NCI-H2029 treated with DMSO at 0.1 percent for 48 hours (cell line): ENCODE measurements around the gene CCDC14.
"Not testable (repeated sequence)": the region's sequence is repeated elsewhere in the genome, so short reads cannot be mapped to it uniquely, and the experiment has no call there.

ENCODE experiments used
- DNase-seq: peaks from one replicate; lab custom pipeline; 2025; lab: John Stamatoyannopoulos, UW

The CCDC14 gene

DNA sequence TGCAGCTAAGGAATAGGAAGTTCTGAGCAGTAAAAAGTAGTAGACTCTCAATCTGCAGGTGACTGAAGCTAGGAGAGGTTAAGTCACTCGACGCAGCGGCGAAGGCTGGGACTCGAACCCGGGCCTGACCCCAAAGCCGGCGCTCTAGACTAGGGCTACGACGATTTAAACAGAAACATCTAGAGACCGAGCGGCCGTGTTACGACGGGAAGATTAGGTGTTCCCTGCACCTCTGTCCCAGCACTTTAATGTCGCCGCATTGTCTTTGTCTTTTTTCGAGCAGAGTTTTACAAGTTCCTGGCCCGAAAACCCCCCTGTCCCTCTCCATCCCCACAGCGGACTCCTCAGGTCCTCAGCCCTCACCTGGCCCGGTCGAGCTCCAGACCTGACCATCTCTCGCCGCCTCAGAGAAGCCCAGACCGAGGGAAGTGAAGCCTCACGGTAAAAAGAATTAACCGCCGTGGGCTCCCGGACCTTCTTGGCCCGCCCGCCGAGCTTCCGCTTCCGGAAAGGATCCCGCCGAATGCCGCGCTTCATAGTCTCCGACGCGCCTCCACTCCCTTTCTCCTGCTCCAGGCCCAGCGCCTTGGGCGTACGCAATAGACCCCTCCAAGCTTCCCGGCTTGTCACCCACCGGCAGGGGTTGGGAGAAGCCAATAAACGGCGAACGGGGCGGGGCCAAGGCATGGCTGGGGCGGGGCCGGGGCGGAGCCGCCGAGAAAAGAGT, at the start of gene CCDC14:
TSS of gene CCDC14 (minus strand) at position 449 of the 727 bp plus-strand sequence. CDS start at position 393, 56 bp downstream.
- peak; percentile 90 for DNase-seq

GRCh38 chr3:124008321-124008720, 47.3 kb upstream of the CCDC14 start:
- DNase-seq: not testable (repeated sequence)

DNA sequence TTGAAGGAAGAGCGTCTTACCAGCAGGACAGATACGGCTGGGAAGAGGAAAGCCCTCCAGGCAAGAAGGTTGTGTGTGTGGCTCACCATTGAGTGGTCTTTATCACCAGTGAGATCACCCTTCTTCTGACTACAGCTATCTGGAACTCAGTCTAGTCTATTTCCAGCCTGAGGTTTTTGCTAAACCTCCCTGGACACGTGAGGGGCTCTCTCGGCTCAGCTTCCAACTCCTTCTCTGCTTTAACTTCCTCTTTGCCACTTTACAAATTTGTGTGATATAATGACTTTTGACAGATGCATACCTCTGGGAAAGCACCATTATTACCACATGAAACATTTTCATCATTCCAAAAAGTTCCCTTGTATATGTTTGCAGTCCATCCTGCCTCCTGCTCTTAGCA, 46.2 kb upstream of the CCDC14 start:
- no peak for DNase-seq

GRCh38 chr3:124002405-124003079, 41.5 kb upstream of the CCDC14 start:
- DNase-seq: not testable (repeated sequence)

DNA sequence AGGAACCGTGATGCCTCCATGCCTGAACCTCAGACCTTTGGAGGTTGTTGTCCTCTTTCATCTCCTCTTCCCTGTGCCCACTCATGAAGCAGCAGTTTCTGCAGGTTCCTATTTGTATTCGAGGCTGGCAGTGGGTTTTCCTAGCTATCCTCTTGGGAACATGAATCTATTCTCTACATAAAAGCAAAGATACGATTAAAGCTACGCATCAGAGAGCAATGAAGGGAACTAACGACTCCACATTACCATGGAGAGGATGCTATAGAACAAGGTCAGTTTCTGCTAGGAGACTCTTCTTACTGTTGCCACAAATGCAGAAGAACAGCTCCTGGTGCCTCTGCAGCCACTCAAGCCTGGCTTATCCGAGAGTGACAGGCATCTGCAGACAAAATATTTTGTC, 40.3 kb upstream of the CCDC14 start:
- DNase-seq: not testable (repeated sequence)

DNA sequence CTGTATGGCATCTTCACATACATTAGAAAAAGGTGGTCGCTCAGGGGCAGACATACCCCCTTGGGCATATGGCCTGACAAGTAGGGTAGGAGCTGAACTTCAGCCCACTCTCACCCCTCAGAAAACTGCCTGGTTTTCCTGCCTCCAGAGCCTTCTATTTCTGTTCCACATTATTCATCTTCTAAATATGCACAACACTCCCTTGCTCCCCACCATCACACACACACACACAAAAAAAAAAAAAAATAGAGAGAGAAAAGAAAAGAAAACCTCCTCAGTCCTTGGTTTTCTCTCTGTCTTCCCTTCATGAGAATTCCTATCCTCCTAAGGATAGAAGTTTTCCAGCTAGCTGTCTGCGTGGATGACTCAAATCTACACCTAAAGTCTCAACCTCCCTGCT, 36.5 kb upstream of the CCDC14 start:
- DNase-seq: no peak

- peak; percentile 34 for DNase-seq
Measured at GRCh38 chr3:123993818-123994217, 32.8 kb upstream of the CCDC14 start.

- not testable (repeated sequence) for DNase-seq
Measured at GRCh38 chr3:123991730-123992588, 30.9 kb upstream of the CCDC14 start, which contains the start of gene ROPN1. Gene ROPN1 (minus strand): TSS chr3:123992124. CDS start chr3:123980481, 11,643 bp downstream.

DNA sequence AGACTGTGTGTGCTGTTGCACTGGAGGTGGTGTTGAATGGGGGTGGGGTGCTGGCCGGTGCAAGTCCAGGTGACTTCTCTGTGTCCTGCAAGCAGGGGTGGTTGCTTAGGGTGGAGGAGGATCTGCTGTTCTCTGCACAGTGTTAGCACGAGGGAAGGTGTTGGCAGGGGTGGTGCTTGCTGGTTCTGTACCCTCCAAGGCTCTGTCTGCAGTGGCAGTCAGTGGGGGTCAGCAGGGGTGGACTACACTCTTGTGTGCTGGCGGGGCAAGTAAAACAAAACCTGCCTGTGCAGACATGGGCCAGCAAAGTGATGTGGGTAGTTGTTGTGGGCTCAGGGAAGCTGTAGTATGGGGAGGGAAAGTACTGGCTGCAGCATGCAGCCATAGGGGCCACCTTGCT, 25.4 kb upstream of the CCDC14 start:
- no peak for DNase-seq

GRCh38 chr3:123984957-123985356, 23.9 kb upstream of the CCDC14 start:
- no peak for DNase-seq

DNA sequence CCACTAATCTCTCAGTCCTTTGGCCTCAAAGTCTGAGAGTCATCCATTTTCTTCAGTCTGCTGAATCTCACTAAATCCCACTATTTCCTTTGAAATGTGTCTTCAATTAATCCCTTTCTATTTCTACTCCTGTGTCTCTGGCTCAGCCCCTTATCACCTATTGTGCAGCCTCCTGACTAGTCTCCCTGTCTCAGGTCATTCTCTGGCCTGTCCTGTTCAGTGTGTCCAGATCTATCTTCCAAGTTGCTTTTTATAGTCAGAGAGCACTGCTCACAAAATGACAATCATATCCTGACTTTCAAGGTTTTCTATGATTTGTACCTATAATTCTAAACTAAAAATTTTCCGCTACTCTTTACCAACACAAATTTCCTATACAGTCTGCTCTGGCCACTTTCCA, 23.3 kb upstream of the CCDC14 start:
- DNase-seq: no peak

DNA sequence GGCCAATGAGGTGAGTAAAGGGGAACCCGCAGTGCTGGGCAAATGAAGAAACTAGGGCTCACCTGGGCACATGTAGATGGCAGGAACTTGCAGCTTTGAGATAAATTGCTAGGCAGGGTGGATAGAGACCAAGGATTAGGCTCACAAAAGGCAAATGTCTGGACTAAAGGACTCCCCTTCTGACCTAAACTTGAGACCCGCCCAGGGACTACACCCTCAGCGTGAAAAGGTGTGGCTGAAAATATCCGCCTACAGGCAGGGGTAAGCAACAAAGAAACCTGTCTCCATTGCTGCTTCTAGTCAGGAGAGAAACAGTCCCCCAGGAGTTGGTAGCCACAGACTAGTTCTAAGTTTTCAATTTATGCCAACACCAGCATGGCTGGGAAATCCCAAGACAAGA, 20.3 kb upstream of the CCDC14 start:
- not testable (repeated sequence) for DNase-seq

DNA sequence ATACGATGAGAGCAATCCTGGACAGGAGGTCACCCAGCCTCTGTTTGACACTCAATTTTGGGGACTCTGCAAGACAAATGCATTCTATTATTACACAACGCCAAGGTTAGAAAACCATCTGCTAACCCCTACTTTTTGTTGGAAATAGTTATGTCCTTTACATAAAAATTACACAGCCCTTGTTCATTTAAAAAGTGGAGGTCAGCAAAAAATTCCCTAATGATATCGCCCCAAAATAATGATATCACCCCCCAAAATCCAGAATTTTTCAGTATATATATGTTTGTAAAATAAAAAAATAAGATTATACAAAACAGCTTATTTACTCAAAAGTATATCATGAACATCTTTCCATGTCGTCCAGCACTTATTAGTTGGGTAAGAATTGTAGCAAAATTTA, 19.5 kb upstream of the CCDC14 start:
- no peak for DNase-seq

DNA sequence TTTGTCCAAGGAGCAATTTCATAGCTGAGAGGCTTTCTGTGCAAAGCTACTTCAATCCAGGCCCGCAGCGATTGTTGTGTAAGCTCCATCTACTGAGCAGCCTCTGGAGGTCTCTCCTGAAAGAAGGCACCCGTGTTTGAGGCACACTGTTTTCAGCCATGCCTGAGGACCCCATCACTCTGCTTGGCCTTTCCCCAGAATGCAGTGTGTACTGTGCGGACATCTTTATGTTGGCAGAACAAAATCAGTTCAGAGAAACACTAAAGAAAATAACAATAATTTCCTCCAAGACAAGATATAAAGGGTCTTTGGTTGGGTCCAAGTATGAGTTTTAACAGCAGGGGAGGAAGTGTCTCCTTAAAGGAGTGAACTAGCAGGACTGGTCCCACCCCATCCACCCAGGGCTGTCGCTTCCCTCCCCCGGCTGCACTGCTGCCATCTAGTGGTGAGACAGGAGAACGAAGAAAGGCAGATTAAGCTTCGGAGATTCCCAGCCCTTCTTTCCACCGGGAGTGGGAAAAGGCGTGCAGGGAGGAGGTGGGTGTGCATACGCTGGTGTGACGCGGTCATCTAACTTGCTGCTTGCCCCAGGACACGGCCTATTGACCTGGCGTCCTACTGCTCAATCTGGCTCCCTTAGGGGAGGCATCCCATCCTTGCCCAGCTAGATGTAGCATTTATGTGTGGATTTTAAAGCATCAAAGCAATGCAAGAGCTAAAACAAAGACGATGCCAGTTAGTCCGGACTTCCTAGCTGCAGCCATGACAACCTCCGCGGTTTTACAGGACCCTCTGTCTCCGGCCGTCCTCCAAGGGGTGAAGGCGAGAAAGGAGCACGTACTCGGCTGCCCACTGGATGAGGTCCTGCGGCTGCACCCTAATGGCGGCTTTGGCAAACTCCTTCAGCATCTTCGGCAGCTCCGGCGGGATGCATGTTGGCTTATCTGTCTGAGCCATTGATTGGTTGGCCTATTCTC, 18.8 kb upstream of the CCDC14 start:
- peak; percentile 23 for DNase-seq

- not testable (repeated sequence) for DNase-seq
Measured at GRCh38 chr3:123976904-123977303, 15.9 kb upstream of the CCDC14 start.

- not testable (repeated sequence) for DNase-seq
Measured at GRCh38 chr3:123976181-123976898, 15.3 kb upstream of the CCDC14 start.

GRCh38 chr3:123975030-123975429, 14.0 kb upstream of the CCDC14 start:
- not testable (repeated sequence) for DNase-seq

- DNase-seq: no peak
Measured at GRCh38 chr3:123971406-123971805, 10.4 kb upstream of the CCDC14 start.

- not testable (repeated sequence) for DNase-seq
Measured at GRCh38 chr3:123967260-123967659, 6.2 kb upstream of the CCDC14 start.

- not testable (repeated sequence) for DNase-seq
Measured at GRCh38 chr3:123966799-123967198, 5.8 kb upstream of the CCDC14 start.
